NCI-H2196 (cell line): ENCODE measurements around the gene CHRNA4.
"Not testable (repeated sequence)": the region's sequence is repeated elsewhere in the genome, so short reads cannot be mapped to it uniquely, and the experiment has no call there.

Experiments used
- DNase-seq: peaks from one replicate; lab custom pipeline; 2025; ENCODE audit not compliant: unreplicated experiment; lab: John Stamatoyannopoulos, UW

Gene CHRNA4

DNA sequence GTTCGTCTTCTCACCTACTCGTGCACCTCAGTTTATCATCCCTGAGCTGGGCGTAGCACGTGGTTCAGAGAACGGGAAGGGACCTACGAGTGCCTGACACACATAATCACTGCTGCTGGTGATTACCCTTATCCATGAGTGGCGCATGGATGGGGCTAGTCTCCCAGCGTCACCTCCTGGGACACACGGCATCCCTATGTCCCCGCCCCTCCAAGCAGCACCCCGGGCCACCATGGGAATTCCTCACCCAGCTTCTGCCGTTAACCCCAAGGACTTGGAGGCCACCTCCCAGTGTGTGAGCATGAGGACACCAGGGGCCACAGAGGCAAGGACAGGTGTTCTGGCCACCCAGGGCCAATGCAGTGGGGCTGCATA is 9.8 kb downstream of the CHRNA4 start:
- no peak for DNase-seq

DNA sequence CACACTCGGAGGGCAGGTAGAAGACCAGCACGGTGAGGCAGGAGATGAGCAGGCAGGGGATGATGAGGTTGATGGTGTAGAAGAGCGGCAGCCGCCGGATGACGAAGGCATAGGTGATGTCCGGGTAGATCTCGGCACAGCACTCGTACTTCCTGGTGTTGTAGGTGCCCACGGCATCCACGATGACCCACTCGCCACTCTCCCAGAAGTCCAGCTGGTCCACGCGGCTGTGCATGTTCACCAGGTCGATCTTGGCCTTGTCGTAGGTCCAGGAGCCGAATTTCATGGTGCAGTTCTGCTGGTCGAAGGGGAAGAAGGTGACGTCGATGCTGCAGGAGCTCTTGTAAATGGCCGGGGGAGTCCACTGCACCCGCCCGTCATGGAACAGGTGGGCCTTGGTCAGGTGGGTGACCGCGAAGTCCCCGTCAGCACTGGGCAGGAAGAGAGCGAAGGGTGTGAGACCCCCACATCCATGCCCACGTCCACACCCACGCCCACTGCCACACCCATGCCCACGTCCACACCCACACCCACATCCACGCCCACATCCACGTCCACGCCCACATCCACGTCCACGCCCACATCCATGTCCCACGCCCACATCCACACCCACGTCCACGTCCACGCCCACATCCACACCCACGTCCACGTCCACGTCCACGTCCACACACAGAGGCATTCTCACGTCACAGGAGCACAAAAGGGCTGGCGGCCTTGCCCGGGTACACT is 10.4 kb downstream of the CHRNA4 start:
- DNase-seq = no peak

DNA sequence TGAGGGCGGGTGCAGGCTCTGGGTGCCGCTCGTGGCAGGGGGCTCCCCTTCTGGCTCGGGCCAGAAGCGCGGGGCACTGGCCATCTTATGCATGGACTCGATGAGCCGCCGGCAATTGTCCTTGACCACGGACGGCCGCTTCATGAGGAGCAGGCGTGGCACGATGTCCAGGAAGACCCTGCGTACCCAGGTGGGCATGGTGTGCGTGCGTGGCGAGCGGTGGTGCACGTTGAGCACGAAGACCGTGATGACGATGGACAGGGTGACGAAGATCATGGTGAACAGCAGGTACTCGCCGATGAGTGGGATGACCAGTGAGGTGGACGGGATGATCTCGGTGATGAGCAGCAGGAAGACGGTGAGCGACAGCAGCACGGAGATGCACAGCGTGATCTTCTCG is 11.0 kb downstream of the CHRNA4 start:
- no peak for DNase-seq

DNA sequence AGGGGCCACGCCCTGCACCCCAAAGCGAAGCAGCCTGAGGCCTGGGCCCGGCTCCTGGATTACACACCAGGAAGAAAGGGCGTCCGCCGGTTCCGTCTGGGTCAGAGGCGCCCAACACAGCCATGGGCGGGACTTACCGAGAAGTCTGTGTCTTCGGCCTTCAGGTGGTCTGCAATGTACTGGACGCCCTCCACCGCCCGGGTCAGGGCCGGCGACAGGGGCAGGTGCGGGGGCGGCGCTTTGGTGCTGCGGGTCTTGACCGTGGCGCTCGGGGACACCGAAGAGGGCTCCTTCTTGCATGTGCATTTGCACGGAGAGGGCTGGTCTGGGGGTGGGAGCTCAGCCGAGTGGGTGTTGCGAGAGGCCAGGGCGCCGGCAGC is 11.6 kb downstream of the CHRNA4 start:
- no peak for DNase-seq

DNA sequence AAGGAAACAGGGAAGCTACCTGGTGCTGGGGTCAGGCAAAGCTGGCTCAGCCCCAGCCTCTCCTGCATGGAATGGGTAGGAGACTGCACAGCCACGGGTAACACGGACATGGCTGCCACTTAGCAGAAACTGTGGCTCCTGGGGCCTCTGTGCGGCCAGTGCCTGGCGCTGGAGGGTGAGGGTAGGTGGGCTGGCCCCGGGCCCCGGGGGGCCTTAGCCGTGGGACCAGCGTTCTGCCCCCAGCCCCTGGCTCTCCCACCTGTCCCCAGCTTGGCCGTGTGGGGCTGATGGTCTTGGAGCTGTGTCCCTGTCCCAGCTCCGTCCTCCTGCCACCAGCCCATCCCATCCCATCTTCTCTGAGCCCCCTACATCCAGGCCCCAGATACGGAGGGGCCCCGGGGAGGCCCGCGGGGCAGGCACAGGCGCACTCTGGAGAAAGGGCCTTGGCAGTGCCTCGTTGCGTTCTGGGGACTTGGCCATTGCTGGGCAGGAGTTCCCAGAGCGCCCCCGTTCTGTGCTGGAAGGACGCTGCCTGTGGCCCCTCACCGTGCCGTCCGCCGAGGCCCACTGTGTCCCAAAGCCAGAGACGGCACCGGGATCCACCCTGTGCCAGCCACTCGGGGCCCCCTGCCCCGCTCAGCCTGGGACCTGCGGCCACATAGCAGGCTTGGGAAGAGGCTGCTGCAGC is 12.2 kb downstream of the CHRNA4 start:
- no peak for DNase-seq

DNA sequence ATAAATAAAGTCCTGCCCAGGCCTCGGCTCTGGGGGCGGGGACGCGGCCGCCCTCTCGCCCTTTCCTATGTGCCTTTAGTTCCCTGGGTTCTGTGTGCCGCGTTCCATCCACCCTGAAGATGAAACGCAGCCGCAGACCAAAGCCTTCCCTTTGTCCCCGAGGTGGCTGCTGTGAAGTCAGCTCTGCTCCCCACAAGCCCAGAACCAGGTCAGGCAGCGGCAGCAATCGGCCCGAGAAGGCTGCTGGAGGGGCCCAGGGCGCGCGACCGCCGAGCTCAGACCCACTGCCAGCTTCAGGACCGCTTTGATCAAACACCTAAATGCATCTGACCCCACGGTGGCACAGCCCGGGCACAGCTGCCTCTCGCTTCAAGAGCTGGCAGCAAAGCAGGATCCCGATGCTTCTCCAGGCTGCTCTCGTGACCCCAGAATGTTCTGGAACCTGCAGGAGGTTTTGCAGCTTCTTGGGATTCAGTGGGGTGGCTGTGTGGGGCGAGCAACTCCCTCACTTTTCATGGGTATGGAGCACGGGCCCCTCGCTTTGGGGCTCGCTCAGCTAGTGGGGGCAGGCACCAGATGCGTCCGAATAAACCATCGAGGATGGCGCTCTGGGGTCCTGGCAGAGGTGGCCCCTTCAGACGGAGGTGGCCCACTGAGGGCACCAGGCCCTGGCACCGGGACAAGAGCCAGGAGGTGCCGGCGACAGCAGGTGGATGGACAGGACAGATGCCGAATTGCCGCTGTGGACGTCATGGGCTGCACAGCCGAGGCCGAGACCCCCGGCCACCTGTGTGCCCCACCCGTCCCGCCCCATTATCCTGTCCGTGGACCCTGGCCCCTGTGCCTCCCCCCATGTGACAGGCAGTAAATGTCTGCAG is 13.0 kb downstream of the CHRNA4 start:
- no peak for DNase-seq

DNA sequence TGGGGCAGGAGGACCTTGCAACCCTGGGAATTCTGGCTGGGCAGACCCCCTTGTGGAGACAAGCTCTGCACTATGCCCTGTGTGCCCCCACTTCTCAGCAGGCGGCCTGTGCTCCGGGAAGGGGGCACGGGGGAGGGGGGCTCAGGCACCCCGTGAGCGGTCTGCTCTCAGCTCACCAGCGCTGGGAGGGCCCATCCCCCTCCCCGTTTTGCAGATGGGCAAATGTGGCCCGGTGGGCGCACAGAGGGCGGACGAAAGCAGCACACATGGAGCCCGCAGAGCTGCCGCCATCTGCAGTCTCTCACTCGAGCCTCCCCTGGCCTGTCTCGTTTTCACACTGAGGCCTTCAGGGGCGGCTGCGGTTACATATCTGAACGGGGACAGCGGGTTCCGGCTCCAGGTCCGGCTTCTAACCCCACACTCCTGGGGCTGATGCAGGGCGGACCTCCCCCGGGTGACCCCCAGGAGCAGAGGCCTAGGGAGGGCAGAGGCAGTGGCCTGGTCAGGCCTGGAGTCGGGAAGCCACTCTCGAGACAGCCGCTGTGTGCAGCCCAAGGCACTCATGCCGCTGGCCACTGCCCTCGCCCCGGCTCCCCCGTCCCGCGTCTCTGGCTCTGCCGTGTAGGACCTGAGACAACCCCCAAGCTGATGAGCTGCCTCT is 13.9 kb downstream of the CHRNA4 start:
- no peak for DNase-seq

DNA sequence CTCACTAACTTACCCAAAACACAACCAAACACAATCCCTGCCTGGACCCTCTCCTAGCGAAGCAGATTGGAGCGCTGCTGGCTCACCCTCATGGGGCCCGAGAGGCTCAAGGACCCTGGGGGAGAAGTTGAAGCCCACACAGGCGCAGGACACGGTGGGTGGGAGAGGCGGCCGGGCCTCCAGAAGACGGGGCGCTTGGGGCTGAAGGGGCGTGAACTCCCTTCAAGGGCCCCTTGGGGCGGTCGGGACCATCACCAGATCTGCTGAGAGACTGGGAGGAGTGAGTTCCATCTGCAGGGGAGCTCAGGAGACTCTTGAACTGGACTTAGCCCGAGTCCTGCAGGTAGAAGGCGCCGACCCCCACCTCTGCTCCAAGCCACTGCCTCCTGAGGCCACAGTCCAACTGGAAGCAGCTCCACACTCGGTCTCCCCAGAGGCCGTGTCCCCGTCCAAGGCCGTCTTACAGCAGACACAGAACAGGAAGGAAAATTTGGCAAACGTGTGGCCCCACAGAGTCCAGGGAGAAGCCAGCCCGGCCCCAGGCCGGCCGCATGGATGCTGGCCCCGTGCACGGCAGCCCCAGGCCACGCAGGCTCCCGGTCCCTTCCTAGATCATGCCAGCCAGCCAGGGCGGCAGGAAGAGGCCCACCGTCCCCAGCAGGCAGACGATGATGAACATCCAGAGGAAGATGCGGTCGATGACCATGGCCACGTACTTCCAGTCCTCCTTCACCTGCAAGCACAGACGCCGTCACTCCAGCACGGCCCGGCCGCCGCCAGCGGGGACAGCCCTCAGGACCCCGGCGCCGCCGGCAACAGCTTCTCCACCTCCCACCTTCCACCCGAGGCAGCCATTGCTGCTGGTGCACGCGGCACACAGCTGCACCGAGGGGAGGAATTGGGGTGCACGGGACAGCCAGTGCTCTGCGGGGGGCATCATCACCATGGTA is 14.7 kb downstream of the CHRNA4 start:
- no peak for DNase-seq

DNA sequence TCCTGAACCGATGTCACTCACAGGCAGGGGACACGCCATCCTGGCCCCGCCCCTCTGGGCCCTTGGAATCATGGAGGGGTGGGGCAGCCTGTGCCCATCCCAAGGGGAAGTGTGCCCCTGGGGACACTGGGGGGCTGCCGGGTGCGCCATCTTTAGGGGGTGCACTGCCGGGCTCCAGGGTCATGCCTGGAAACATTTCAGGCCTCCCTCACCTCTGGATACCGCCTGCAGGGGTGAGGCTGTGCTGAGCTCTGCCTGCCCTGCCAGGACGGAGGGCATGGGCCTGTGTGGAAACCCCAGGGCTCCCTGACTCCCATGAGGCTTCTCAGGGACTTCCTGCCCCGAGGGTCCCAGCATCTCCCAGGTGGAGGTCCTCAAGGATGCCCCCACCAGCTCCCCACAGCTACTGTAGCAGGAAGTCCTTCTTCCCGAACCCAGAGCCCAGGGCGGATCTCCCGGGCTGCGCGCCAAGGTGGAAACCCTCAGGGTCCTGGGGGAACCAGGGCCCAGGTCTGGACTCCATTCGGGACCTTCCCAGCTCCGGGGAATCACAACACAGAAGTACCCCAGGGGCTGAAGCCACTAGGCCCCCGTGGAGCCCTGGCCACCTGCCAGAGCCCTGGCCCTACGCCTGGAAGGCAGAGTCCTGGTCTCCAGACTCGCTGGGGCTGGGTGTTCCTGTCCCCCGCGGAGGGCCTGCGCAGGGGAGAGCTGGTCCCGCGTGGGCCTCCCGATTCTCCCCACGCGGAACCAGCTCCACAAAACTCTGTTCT is 15.6 kb downstream of the CHRNA4 start:
- DNase-seq = peak; percentile 24

DNA sequence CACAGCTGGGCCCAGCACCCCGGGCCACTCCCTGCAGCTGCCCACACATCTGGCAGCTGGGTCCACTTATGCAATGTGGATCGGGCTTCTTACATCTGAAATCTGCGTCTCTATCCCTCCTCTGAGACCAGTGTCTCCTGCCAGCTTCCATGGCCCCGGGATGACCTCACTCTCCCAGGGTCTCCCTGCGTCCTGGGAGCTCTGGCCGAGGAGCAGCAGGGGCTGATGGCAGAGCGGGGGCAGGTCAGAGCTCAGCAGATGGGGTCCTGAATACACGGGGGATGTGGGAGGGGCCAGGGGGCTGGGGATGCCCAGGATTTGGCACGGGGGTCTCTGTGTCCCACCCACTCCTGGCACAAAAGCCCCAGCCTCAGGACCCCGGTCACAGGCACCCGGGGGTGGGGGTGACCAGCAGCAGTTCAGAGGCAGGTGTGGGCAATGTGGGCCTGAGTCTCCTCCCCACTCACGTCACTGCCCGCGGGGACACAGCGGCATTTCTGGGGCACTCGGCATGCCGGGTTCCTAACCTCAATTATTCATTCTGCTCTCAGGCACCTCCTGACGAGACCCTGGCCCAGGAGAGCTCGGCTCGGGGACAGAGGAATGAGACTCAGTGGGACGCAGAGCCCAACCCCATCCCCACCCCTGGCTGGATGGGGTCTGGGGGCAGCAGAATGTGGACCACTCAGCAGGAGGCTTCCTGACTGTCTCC is 16.4 kb downstream of the CHRNA4 start:
- no peak for DNase-seq

DNA sequence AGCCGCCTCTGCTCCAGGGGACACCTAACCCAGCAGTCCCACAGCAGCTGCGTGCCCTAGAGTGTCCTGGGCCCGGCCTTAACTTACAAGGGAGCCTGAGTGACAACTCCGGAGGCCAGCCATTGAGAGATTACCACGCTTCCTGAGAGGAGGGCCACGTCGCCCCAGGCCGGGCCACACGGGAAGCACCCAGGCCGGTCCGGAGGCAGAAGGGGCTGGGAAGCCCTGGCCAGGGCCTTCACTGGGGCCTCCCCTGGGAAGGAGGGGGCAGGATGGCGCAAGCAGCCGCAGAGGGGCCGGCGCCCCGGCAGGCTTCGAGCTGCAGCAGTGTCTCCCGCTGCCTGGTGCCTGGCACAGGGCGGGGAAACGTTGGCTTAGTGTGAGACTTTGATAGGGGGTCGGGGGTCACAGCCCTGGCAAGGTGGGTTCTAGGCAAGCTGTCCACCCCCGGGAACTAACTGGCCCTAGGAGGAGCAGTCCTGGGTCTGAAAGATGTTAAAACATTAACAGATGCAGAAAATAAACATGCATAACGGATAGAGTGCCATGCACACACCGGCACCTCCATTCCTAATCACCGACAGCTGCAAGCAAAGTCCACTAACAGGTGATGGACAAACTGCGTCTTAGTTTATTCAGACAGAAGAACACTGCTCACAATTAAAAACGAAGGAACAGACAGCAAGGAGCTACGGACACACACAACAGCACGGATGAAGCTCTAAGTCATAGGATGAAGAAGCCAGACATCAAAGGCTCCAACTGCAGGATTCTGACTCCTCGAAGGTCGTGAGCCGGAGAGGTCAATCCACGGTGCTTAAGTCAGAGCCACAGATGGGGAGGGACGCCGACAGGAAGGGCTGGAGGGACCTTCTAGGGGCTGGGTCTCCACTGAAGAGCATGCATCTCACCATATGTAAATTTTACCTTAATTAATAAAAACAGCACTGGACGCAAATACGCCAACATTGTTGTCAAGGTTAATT is 17.4 kb downstream of the CHRNA4 start:
- no peak for DNase-seq

DNA sequence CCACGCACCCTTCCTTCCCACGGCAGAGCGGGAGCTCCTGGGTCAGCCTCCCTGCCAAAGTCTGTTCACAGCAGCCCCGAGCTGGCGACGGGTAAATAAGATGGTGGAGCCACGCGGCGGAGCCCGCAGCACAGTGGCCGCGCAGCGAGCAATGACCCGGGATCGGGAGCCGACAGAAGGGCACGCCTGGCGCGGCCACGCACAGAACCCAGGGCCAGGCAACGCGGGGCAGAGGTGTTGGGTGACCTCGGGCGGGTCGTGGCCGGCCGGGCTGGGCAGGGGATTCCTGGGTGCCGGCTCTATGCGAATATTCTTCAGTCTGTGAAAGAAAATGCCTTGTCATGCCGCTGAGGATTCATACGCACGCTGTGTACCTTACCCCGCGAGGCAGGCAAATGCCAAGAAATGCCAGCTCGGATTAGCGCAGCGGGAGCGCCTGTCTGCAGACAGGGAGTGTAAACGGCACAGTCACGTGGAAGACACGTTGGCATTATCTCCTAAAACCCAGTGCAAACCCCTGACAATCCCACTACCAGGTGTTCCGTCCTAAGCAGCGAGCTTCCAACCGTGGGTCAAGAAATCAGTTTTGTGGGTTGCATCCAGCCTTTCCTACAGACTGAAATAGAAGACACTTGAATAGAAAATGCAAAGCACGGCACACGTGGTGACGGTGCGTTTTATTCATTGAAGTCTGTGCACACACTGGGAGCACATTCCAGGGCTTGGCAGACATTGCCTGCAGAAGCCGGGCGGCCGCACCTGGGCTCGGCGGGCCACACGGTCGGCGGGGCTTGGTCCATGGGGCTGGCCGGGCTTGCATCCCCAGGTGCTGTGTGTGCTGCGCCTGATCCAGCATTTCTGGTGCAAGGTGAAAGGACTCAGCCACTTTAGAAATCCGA is 18.3 kb downstream of the CHRNA4 start:
- no peak for DNase-seq

DNA sequence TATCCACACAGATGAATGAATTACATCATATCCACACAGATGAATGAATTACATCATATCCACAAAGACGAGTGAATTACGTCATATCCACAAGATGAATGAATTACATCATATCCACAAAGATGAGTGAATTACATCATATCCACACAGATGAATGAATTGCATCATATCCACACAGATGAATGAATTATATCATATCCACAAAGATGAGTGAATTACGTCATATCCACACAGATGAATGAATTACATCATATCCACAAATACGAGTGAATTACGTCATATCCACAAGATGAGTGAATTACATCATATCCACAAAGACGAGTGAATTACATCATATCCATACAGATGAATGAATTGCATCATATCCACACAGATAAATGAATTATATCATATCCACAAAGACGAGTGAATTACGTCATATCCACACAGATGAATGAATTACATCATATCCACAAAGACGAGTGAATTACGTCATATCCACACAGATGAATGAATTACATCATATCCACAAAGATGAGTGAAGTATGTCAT is 20.9 kb downstream of the CHRNA4 start:
- not testable (repeated sequence) for DNase-seq

DNA sequence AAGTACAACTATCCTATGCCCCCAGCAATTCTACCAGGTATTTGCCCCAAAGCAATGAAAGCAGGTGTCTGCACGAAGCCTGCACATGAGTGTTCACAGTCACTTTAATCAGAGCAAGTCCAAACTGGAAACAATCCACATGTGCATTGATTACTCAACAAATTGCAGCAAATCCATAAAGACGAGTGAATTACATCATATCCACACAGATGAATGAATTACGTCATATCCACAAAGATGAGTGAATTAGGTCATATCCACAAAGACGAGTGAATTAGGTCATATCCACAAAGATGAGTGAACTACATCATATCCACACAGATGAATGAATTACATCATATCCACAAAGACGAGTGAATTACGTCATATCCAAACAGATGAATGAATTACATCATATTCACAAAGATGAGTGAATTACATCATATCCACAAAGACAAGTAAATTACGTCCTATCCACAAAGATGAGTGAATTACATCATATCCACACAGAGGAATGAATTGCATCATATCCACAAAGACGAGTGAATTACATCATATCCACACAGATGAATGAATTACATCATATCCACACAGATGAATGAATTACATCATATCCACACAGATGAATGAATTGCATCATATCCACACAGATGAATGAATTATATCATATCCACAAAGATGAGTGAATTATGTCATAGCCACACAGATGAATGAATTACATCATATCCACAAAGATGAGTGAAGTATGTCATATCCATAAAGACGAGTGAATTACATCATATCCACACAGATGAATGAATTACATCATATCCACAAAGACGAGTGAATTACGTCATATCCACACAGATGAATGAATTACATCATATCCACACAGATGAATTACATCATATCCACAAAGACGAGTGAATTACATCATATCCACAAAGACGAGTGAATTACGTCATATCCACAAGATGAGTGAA is 21.7 kb downstream of the CHRNA4 start:
- not testable (repeated sequence) for DNase-seq

DNA sequence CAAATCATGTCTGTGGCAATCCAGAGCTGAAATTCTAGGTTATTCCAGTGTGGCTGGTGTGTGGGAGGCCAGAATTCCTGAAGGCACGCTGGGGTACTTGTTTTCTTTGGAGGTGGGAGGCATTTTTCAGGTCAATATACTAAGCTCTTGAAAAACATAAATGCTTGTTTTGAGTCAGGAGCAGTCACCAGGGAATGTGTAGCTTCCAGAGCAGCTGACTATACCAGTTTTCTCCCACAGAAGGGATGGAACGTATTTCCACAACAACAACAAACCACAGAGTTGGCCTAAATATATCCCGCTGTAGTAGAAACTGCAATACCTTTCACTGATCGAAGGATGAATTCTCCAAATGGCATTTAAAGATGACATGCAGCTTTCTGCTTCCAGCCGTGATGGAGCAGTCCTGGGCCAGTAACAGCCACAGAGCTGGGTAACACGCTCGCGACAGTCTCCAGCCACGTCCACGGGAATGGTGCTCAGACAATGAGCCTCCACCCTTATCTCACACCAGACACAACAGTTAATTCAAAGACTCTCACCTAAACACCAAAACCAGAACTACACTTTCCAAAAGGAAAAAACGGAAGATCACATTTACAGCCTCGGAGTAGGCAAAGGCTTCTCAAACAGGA is 23.2 kb downstream of the CHRNA4 start:
- DNase-seq = no peak
